GDM1 (cell line): ENCODE results near the gene MALT1.

Experiments used
- DNase-seq: peaks from one replicate; lab custom pipeline; 2025; lab: John Stamatoyannopoulos, UW

MALT1 gene

DNA sequence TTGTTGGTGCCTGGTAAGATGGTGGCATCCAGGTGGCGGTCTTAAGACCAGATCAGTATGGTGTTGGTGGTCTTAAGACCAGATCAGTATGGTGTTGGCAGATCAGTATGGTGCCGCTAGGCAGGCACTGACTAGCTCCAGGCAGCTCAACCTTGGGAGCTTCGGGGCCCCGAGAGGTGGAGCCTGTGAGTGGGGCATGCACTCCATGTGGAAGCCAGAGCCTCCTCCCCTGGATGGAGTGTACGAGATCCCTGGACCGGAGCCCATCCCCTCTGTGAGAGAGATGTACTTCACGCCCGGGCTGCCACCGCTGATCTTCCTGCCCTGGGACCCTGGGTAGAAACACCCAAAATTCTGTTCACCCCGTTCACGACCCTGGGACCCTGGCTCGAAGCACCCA lies 19.0 kb downstream of the MALT1 start:
- no peak for DNase-seq

DNA sequence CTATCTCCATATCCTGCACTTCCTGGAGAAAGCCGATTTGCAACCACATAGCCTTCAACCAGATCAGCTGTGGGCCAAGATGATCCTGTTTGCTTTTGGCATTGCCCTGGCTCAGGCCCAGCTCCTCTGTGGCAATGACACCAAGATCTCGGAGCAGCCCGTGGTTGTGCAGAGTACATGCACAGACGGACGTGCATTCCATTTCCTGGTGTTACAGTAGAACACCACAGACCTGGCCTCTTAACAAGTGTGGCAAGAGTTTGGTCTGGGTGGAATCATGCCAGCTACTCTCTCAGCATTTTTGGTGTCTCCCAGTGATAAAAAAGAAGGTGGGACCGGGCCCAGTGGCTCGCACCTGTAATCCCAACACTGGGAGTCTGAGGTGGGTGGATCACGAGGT lies 20.0 kb downstream of the MALT1 start:
- DNase-seq = no peak

DNA sequence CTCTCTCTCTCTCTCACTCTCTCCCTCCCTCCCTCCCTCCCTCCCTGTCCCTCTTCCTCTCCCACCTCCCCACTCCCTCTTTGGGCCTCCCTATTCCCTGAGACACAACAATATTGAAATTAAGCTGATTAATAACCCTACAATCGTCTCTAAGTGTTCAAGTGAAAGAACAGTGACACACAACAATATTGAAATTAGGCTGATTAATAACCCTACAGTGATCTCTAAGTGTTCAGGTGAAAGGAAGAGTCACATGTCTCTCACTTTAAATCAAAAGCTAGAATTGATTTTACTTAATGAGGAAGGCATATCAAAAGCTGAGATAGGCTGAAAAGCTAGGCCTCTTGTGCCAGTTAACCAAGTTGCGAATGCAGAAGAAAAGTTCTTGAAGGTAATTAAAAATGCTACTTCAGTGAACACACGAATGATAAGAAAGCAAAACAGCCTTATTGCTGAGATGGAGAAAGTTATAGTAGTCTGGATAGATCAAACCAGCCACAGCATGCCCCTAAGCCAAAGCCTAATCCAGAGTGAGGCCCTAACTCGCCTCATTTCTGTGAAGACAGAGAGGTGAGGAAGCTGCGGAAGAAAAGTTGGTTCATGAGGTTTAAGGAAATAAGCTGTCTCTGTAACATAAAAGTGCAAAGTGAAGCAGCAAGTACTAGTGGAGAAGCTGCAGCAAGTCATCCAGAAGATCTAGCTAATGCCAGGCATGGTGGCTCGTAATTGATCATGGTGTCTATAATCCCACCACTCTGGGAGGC lies 21.3 kb downstream of the MALT1 start:
- no peak for DNase-seq

DNA sequence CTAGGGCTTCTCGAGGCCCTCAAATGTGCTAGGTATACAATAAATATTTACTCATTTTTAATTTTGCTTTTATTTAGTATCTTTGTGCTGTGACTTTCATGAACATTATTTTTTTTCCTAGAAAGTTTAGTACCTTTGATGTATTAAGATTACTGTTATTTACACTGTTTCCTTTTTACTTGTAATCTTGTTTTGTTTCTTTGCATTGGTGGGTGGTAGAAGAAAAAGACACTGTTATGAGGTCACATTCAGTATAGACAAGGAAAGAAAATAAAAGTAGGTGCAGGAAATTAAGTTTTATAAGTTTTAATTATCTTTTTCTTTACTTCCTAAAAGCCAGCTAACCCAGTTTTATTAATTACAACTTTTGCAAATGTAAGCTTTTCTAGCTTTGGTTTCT lies 23.0 kb downstream of the MALT1 start:
- DNase-seq = no peak

DNA sequence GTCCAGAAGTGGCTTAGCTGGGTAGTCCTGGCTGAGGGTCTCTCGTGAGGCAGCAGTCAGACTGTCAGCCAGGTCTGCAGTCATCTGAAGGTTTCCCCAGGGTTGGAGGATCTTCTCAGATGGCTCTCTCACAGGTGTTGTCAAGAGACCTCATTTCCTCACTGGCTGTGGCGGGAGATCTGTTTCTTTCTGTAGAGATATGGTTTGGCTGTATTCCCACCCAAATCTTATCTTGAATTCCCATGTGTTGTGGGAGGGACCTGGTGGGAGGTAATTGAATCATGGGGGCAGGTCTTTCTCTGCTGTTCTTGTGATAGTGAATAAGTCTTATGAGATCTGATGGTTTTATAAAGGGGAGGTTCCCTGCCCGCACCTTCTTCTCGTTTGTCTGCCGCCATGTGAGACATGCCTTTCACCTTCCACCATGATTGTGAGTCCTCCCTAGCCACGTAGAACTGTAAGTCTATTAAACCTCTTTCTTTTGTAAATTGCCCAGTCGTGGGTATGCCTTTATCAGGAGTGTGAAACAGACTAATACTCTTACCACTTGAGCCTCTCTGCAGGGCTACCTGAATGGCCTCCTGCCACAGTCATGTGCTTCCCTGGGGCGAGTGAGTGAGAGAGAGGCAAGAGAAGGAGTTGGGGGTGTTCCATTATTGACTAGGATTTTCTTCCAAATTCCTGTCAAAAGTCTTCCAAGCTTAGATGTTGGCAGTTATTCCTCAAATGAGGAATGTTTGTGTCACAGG lies 23.6 kb downstream of the MALT1 start:
- DNase-seq = no peak

DNA sequence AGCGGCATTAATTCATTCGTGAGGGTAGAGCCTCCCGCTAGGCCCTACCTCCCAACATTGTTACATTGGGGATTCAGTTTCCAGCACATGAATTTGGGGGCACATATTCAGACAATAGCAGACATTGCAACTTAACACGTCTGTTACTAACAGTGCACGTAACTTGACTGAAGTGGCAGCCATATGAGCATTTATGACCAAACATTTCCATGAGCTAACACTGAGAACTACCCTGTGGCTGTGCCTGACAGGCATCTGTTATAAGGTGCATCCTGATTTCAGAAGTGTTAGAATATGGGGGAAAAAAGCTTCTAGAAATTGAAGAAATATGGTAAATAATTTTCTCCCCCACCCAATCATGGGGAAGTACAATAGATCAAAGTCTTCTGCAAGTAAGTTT lies 24.5 kb downstream of the MALT1 start:
- no peak for DNase-seq

DNA sequence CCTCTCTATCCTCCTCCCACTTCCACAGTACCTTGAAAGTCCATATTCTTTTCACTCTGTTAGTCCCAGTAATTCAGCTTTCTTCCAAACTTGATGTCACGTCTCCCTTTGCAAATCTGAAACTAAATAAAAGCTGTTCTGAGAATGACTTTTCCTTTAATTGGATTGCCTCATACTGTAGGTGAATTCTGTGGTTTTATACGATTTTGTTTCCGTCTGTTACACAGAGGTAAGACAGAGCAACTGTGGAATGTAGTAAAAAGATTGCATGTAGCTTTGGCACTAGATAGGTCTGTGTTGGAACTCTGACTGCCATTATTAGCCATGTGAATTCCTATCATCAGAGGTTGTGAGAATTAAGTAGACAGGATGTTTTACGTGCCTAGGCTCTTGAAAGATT lies 25.9 kb downstream of the MALT1 start:
- no peak for DNase-seq

DNA sequence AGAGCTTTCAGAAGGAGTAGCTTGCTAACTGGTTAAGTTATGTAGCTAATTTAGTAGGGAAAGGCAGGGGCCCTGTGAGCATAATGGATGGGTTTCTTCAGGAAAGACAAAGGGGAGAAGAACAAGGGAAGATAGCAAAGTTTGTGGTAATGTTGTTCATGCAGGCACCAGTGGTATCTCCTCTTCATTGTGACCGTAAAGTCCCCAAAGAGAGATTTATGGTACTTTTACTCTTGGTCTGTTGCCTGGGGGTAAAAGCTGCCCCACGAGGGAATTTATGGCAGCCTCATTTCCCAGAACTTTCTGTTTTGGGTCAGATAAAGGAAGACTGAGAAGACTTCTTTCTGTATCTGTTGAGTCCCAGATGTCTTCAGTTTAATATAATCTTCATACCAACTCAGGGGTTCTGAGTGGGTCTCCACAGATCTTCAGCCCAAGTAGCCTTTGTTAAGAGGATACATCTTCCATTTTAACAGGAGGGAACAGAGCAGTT lies 27.5 kb downstream of the MALT1 start:
- no peak for DNase-seq

DNA sequence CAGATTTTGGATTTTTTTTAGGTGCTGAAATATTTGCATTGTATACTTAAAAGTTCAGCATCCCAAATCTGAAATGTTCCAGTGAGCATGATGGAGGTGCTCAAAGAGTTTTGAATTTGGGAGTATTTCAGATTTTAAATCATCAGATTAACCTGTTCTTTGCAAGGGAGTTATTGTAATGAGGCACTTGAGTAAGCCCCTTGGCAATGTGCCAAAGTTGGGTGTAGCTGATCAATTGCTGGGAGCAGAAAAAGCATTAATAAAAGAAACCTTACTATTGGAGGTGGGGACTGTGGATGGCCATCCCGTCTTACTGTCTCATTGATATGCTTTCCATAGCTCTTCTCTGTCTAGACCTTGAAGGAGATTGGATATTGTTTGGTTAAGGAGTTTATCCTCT lies 28.3 kb downstream of the MALT1 start:
- DNase-seq = no peak

DNA sequence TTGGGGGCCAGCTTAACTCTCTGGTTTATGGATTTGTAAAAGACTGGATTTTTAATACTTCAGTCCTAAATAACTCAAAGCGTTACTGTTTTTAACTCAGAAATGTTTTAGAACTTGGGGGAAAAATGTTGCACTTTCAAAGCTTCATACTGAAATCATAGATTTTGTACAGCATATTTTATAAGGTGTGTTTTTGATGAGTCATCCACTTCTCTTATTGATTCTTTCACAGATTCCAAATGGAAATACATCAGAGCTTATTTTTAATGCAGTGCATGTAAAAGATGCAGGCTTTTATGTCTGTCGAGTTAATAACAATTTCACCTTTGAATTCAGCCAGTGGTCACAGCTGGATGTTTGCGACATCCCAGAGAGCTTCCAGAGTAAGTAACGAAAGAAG lies 28.9 kb downstream of the MALT1 start:
- DNase-seq = no peak

DNA sequence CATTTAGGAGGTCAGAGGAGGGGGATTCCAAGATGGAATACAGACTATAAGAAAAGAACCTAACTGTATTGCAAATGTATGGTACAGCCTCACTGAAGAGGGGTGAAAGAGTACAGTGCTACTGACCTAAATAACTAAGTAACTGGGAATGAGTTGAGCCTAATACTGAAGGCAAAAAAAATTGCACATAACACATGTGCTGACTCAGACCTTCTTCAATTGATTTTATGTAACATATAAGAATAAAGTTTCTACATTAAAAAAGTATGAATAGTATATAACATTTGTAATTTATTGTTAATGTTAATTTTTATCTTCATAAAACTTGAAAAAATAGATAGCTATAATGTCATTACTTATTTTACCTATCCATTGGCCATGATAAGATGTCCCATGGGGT lies 41.7 kb downstream of the MALT1 start:
- no peak for DNase-seq

DNA sequence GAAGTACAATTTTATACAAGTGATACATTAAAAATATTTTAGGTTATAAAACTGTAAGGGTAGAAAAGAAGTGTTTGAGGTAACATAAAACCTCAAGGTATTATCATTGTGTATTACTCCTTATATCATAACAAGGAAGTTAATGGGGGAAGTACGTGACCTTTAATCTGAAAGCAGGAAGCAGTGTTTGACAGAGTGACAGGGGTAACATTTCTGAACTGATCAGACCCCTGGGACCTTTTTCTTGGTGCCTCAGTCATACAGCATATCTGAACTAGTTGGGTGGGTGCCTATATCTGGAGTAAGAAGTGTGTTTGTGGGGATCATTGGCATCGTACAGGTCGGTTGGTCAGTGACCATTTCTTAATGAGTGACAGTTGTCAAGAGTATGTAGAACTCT lies 43.0 kb downstream of the MALT1 start:
- DNase-seq = no peak

DNA sequence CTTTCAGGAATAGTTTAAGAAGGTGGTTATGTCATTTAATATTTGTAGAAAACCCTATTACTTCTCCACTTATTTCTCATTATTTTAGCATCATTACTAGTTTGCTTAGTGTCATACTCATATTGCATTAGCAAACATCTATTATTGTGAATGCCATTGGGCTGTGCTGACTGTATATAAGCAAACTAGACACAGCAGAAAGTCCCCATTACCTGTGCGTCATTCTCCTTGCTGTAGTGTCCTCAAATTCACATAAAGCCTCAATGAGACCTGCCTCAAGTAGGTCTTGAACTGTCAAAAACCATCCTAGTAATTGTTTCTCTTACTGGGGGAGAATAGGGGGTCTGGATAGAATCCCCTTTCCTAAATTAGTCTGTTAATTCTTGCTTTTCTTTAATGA lies 43.6 kb downstream of the MALT1 start:
- DNase-seq = no peak

DNA sequence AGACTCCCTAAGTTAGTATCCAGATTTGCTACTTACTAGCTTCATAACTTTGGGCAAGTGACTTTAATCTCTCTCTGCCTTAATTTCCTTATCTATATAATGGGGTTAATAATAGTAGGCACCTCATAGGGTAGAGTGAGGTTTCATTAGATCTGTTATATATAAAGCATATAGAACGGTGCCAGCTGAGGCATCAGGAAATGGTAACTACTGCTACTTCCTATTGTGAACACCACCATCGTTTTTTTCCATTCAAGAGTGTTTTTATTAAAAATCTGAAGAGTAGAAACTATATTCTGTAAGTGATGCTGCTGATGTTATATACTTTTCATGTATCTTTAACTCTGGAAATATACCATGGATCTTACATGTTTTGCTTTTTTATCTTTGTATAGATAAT lies 44.3 kb downstream of the MALT1 start:
- DNase-seq = no peak

DNA sequence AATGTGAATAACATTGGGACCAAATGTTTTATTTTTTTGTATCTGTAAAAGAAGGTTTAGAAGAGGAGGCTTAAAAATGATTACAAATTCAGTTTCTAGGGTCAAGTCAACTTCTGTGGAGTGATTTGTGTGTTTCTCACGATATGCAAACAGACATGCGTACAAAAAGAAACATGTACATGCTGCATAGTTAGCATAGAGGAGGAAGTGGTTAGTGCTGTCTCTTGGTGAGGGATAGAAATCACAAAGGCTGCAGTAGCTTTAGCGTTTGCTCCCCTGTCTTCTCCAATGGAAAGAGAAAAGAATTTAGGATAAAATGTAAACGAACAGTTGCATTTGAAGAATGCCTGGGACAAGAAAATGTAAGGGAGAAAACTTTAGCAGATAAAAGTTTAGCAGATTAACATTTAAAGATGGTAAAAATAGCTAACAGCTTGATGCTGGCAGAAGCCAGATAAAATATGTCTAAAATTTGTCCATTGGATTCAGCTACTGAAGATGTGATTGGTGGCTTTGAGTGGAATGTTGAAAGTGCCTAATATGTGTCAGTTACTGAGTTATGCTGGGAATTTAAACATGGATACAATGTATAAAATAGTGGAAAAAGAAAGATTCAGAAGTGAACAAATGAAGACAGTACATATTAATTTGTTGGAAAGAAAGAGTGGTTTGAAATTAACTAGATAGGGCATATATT lies 44.9 kb downstream of the MALT1 start:
- DNase-seq = peak; percentile 5

DNA sequence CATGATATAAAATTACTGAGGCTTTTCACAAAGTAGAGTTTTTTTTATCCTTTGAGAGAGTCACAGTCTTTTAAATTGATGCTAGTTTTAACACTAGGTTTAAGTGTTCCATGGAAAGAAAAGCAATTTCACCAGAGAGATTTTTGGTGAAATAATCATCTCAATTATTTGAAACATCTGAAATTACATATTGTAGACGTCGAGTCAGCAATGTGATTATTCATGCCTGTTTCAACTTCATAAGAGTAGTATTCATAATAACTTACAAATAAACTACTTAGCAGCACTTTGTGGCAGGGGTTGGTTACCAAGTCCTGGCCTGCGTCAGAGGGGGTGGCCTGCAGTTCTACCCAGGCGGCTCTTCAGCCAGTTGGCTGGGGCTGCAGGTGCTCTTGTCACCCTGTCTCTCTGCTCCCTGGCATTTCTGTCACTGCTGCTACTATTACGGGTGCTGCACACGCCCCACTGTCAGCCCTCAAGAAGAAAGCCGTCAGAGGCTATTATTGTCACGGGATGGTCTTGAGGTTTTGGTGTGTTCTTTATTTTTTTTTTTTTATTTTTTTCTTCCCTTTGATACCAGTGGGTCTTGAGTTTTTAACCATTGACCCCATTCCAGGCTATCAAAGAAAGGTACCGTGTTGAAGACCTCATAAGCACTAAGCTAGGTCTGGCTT lies 50.4 kb downstream of the MALT1 start:
- no peak for DNase-seq

DNA sequence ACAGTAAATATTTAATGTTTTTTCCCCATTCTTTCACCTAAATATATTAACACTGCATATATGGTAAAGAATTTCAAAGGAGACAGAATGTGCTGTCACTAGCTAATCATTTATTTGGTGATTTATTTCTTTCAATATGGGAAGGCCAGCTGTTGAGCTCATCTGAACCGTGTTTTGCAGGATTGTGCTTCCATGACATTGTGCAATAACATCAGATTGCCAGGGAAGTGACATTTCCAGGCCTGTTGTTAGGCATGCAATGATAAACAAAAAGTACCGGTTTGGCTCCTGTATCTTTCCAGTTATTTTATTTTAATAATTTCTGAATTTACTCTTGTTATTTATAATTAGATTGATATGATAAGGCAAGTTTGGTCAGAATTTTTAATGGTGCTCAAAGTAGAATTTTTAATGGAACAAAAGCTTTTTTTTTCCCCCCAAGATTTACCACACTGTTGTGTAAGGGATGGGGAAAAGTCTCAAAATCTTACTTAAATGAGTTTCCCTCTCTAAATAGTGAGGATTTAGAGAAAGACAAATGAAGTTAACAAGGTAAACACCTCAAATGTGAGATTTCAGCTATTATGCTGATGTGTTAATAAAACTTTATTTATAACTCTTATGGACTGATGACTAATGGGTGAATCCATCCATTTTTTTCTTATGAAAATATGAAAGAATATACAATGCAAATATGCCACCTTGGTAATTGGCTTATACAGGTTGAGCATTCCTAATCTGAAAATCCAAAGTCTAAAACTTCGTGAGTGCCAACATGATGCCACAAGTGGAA lies 52.7 kb downstream of the MALT1 start:
- DNase-seq = no peak

DNA sequence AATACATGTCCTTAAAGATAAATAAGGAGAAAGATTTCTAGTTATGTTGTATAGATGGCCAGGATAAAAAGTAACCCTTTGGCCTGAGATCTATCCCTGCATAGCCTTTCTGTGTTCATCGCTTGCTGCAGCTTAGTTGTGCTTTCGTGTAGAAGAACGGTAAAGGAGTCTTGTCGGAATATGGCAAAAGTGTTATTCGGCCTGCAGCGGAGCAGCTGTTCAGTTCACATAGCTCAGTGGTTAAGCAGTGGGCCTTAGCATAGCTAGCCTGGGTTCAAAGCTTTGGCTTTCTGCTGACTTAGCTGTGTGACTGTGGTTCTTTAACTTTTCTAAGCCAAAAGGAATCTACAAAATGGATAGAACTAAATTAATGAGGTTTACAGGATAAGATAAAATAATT lies 55.4 kb downstream of the MALT1 start:
- DNase-seq = no peak

DNA sequence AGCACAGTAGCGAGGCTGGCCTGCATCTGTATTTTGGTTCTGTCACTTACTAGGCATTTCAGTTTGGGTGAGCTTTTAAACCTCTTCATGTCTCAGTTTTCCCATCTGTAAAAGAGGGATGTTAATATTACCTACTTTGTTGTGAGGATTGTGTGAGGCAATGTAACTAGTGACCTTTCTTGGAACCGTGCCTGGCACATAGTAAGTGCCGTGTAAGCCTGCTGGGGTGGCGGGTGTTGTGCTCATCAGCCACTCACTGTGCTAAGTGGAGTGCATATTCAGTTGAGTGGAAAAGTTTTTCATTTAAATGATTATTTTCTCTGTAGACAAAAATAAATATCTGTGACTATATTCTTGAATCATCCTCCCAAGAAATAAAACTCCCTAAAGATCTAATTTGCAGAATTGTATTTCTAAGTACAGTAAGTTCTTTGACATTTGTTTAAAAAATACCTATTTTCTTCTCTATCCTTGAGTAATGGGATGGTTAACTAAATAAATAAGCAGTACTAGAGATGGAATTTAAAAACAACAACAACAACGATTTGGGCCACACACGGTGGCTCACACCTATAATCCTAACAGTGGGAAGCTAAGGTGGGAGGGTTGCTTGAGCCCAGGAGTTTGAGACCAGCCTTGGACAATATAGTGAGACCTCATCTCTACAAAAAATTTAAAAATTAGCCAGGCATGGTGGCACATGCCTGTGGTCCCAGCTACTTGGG lies 56.7 kb downstream of the MALT1 start:
- DNase-seq = no peak

DNA sequence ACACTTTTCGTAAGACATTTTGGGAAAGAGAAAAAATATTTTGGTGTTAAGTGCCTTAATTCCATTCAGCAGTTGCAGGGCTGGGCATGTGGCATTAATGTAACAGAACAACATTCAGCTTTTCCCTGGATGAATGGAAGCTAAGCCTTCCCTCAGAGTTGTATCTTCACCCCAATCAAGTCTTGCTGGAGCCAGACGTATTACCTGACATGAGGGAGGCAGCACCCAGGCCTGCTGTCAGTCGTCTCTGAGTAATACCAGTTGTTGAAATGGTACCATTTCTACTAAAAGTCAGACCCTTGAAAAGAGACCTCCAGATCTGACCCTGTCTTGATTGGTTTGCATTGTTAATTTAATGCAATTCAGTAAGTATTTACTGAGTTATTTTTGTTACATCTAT lies 57.5 kb downstream of the MALT1 start:
- no peak for DNase-seq

DNA sequence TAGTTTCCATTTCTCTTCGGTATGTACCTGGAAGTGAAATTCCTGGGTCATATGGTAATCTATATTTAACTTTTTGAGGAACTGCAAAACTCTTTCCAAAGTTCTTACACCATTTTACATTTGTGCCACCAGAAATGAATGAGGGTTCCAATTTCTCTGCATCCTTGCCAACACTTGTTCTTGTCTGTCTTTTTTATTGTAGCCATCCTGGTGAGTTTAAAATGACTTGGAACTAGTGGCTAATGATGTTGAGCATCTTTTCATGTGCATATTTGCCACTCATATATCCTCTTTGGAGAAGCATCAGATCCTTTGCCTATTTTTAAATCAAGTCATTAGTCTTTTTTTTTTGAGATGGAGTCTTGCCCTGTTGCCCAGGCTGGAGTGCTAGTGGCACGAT lies 59.4 kb downstream of the MALT1 start:
- no peak for DNase-seq
